HUES6 (cell line): ENCODE measurements around the gene FRMD5.

Experiments
- H3K27ac ChIP-seq: 2 replicates; pipeline ENCODE4 v1.7.0; 2013; ENCODE audit warnings: low read depth, mild to moderate bottlenecking, low read length, inconsistent platforms
- H3K27me3 ChIP-seq: 2 replicates; pipeline ENCODE4 v1.6.1; 2013; ENCODE audit warnings: low read length; ENCODE audit not compliant: control insufficient read depth, insufficient read depth
- H3K36me3 ChIP-seq: 2 replicates; pipeline ENCODE4 v1.6.1; 2013; ENCODE audit warnings: low read length; ENCODE audit not compliant: control insufficient read depth, insufficient read depth
- H3K4me1 ChIP-seq: 2 replicates; pipeline ENCODE4 v1.6.1; 2013; ENCODE audit warnings: low read length; ENCODE audit not compliant: control insufficient read depth, insufficient read depth
- H3K4me3 ChIP-seq: 2 replicates; pipeline ENCODE4 v1.5.1; 2013; ENCODE audit warnings: low read depth, low read length
- H3K9ac ChIP-seq: one replicate; pipeline ENCODE4 v1.6.1; 2013; ENCODE audit warnings: mild to moderate bottlenecking, low read length
- H3K9me3 ChIP-seq: 2 replicates; pipeline ENCODE4 v1.6.1; 2013; ENCODE audit warnings: low read depth, low read length; ENCODE audit not compliant: control insufficient read depth, insufficient read depth

Gene FRMD5

GRCh38 chr15:43912208-43912607 lies 282.9 kb downstream of the FRMD5 start:
- H3K4me1 ChIP-seq, result peaks cover 12% of the 10 kb centered on the region; the same call in 1 of the 2 replicates
- no peak overlapping the region for H3K27ac ChIP-seq

GRCh38 chr15:43911235-43911781 lies 283.8 kb downstream of the FRMD5 start:
- H3K27me3 ChIP-seq, result no peaks in the 10 kb centered on the region
- H3K9ac ChIP-seq, result no peak overlapping the region
- H3K9me3 ChIP-seq, result no peaks in the 10 kb centered on the region
- peaks cover 3% of the 10 kb centered on the region; the same call in 1 of the 2 replicates for H3K36me3 ChIP-seq
- peaks cover 12% of the 10 kb centered on the region; the same call in 1 of the 2 replicates for H3K4me1 ChIP-seq
- H3K27ac ChIP-seq, result no peak overlapping the region
- no peak overlapping the region for H3K4me3 ChIP-seq

More at GRCh38 chr15:43912208-43912607, 282.9 kb downstream of the FRMD5 start:
- Histone ChIP-seq H3K9ac (no peak overlapping the region), H3K27me3 (no peaks in the 10 kb centered on the region), H3K36me3 (peaks cover 3% of the 10 kb centered on the region; the same call in 1 of the 2 replicates), H3K9me3 (no peaks in the 10 kb centered on the region), H3K4me3 (no peak overlapping the region)

GRCh38 chr15:43908516-43909050 lies 286.5 kb downstream of the FRMD5 start:
- H3K4me1 ChIP-seq, result peaks cover 6% of the 10 kb centered on the region; the same call in 1 of the 2 replicates
- peaks cover 3% of the 10 kb centered on the region; the same call in 1 of the 2 replicates for H3K36me3 ChIP-seq
- H3K27ac ChIP-seq, result no peak overlapping the region
- no peak overlapping the region for H3K4me3 ChIP-seq
- H3K27me3 ChIP-seq, result no peaks in the 10 kb centered on the region
- no peak overlapping the region for H3K9ac ChIP-seq
- no peaks in the 10 kb centered on the region for H3K9me3 ChIP-seq

- Histone ChIP-seq H3K27me3 (no peaks in the 10 kb centered on the region), H3K36me3 (no peaks in the 10 kb centered on the region), H3K27ac (no peak overlapping the region), H3K9ac (no peak overlapping the region), H3K4me3 (no peak overlapping the region), H3K9me3 (no peaks in the 10 kb centered on the region), H3K4me1 (peaks cover 17% of the 10 kb centered on the region)
These were observed 289.3 kb downstream of the FRMD5 start for GRCh38 chr15:43905755-43906154.

GRCh38 chr15:43903864-43904290 lies 291.2 kb downstream of the FRMD5 start:
- Histone ChIP-seq H3K27ac (no peak overlapping the region), H3K9ac (no peak overlapping the region), H3K4me3 (no peak overlapping the region), H3K36me3 (no peaks in the 10 kb centered on the region), H3K9me3 (no peaks in the 10 kb centered on the region), H3K27me3 (no peaks in the 10 kb centered on the region), H3K4me1 (peaks cover 17% of the 10 kb centered on the region)

GRCh38 chr15:43901495-43901894 lies 293.6 kb downstream of the FRMD5 start:
- no peaks in the 10 kb centered on the region for H3K9me3 ChIP-seq
- H3K4me1 ChIP-seq, result peaks cover 17% of the 10 kb centered on the region
- H3K27ac ChIP-seq, result no peak overlapping the region
- no peak overlapping the region for H3K4me3 ChIP-seq
- H3K27me3 ChIP-seq, result no peaks in the 10 kb centered on the region
- no peaks in the 10 kb centered on the region for H3K36me3 ChIP-seq
- H3K9ac ChIP-seq, result no peak overlapping the region

GRCh38 chr15:43900996-43901395 lies 294.1 kb downstream of the FRMD5 start:
- no peak overlapping the region for H3K4me3 ChIP-seq
- peaks cover 17% of the 10 kb centered on the region for H3K4me1 ChIP-seq
- H3K27me3 ChIP-seq, result no peaks in the 10 kb centered on the region
- no peak overlapping the region for H3K9ac ChIP-seq
- H3K27ac ChIP-seq, result no peak overlapping the region
- no peaks in the 10 kb centered on the region for H3K36me3 ChIP-seq
- H3K9me3 ChIP-seq, result no peaks in the 10 kb centered on the region

- no peaks in the 10 kb centered on the region for H3K9me3 ChIP-seq
- H3K27me3 ChIP-seq, result no peaks in the 10 kb centered on the region
- no peak overlapping the region for H3K27ac ChIP-seq
- H3K36me3 ChIP-seq, result no peaks in the 10 kb centered on the region
- peak overlapping the region; percentile 9 for H3K9ac ChIP-seq
- no peak overlapping the region for H3K4me3 ChIP-seq
- H3K4me1 ChIP-seq, result peaks cover 17% of the 10 kb centered on the region
These were observed 295.1 kb downstream of the FRMD5 start for GRCh38 chr15:43899928-43900327.

GRCh38 chr15:43898891-43899290 lies 296.2 kb downstream of the FRMD5 start:
- Histone ChIP-seq H3K27ac (no peak overlapping the region), H3K9me3 (no peaks in the 10 kb centered on the region), H3K9ac (no peak overlapping the region), H3K4me1 (peaks cover 15% of the 10 kb centered on the region), H3K27me3 (no peaks in the 10 kb centered on the region), H3K36me3 (no peaks in the 10 kb centered on the region), H3K4me3 (no peak overlapping the region)

GRCh38 chr15:43896543-43896942 lies 298.5 kb downstream of the FRMD5 start:
- Histone ChIP-seq H3K36me3 (peaks cover 4% of the 10 kb centered on the region), H3K27ac (no peak overlapping the region), H3K9me3 (no peaks in the 10 kb centered on the region), H3K4me3 (no peak overlapping the region), H3K27me3 (no peaks in the 10 kb centered on the region), H3K4me1 (peaks cover 4% of the 10 kb centered on the region), H3K9ac (no peak overlapping the region)

- Histone ChIP-seq H3K9me3 (no peaks in the 10 kb centered on the region), H3K36me3 (peaks cover 4% of the 10 kb centered on the region), H3K27me3 (no peaks in the 10 kb centered on the region), H3K9ac (no peak overlapping the region), H3K27ac (no peak overlapping the region), H3K4me3 (no peak overlapping the region), H3K4me1 (no peaks in the 10 kb centered on the region; the same call in 1 of the 2 replicates)
These were observed 299.5 kb downstream of the FRMD5 start for GRCh38 chr15:43895586-43895985.
